NCI-H1694 (cell line): ENCODE data around the gene HOXA13.
A peak's percentile ranks its signal among the peaks of the same experiment; 100 is the strongest.

ENCODE experiments used
- DNase-seq: peaks from one replicate; lab custom pipeline; 2025; lab: John Stamatoyannopoulos, UW

HOXA13 gene

GRCh38 chr7:27207348-27207985, 7.6 kb upstream of the HOXA13 start:
- DNase-seq: no peak

GRCh38 chr7:27205325-27206280, 5.7 kb upstream of the HOXA13 start:
- no peak for DNase-seq

GRCh38 chr7:27204851-27205322, 5.0 kb upstream of the HOXA13 start:
- DNase-seq: no peak

- no peak for DNase-seq
These were observed 4.2 kb upstream of the HOXA13 start for GRCh38 chr7:27203964-27204594.

- DNase-seq: no peak
These were observed 3.6 kb upstream of the HOXA13 start for GRCh38 chr7:27203365-27203953.

- no peak for DNase-seq
These were observed 2.9 kb upstream of the HOXA13 start for GRCh38 chr7:27202862-27203134.

- DNase-seq: no peak
These were observed 2.3 kb upstream of the HOXA13 start for GRCh38 chr7:27202018-27202861.

GRCh38 chr7:27201580-27202017, 1.7 kb upstream of the HOXA13 start:
- DNase-seq: no peak

GRCh38 chr7:27200761-27201579, 1.1 kb upstream of the HOXA13 start:
- no peak for DNase-seq

GRCh38 chr7:27198871-27199801, 755 bp downstream of the HOXA13 start:
- no peak for DNase-seq

- no peak for DNase-seq
These were observed 1.6 kb downstream of the HOXA13 start for GRCh38 chr7:27198138-27198841.

GRCh38 chr7:27197137-27198042, 2.5 kb downstream of the HOXA13 start:
- no peak for DNase-seq

GRCh38 chr7:27196287-27196767, 3.6 kb downstream of the HOXA13 start:
- peak; percentile 78 for DNase-seq

GRCh38 chr7:27194686-27195379, 5.1 kb downstream of the HOXA13 start:
- DNase-seq: no peak

GRCh38 chr7:27194002-27194352, 5.9 kb downstream of the HOXA13 start:
- no peak for DNase-seq

- DNase-seq: no peak
These were observed 6.4 kb downstream of the HOXA13 start for GRCh38 chr7:27193335-27194001.
